HCT116 (cell line): ENCODE measurements around the gene SNPH. TPM values are rescaled to one million over a fixed set of nuclear protein-coding genes. Genes with fewer than 3 reads are reported as not detected.

Source experiments
- ATAC-seq: fragments of 200-7000 bp; cut with Tn5 transposase; 2 replicates; pipeline ENCODE4 v1.9.1; 2020; ENCODE audit warnings: mild to moderate bottlenecking, moderate library complexity
- BruUV-seq: library from RNA; stranded (reverse); fragments of 400-500 nt; replicated peaks from 2 replicates; lab custom pipeline; 2021; lab: Mats Ljungman, UMichigan
- CTCF ChIA-PET: fragments of 300-600 bp; sonication (Branson Sonifier 250); formaldehyde crosslinking; loops from one replicate; lab custom pipeline; 2021; ENCODE audit warnings: antibody characterized with exemption; lab: Charles Lee
- POLR2A ChIA-PET: fragments of 300-600, 350-600 bp; sonication (Branson Sonifier 250); formaldehyde crosslinking; loops from one replicate; lab custom pipeline; 2021; ENCODE audit warnings: antibody characterized with exemption; lab: Charles Lee
- RAD21 ChIA-PET, 2 experiments: fragments of 300-600 bp; sonication (Branson Sonifier 250); formaldehyde crosslinking; loops; one replicate each; lab custom pipeline; 2023; ENCODE audit warnings: low total read pairs in 2 of 2; ENCODE audit not compliant: uncharacterized antibody in 2 of 2, unreplicated experiment in 2 of 2, low non-redundant PET in 1 of 2; lab: Charles Lee
- DNase-seq: peaks from one replicate; pipeline ENCODE4 v3.0.0-alpha.2; 2010; ENCODE audit warnings: low read depth, low spot score
- H2AFZ ChIP-seq: fragments of 200-600 bp; shearing (Covaris generic), sonication (generic); 2 replicates; pipeline ENCODE4 v1.6.1; 2017; ENCODE audit warnings: low read depth, mixed run types, mixed read lengths, antibody characterized with exemption, low read length; ENCODE audit not compliant: poor library complexity, severe bottlenecking
- H3K27ac ChIP-seq: 2 replicates; pipeline ENCODE4 v1.5.1; 2012; ENCODE audit warnings: low read depth, low read length
- H3K27me3 ChIP-seq: fragments of 200-600 bp; sonication (generic); 2 replicates; pipeline ENCODE4 v1.6.1; 2016; ENCODE audit warnings: mixed run types, low read length, mixed read lengths; ENCODE audit not compliant: insufficient read depth
- H3K36me3 ChIP-seq, 2 experiments: fragments of 200-500 bp in 1 of 2; fragments of 200-600 bp in 1 of 2; sonication (Bioruptor generic) in 1 of 2; sonication (generic) in 1 of 2; 2 replicates each; pipeline versions ENCODE4 v1.5.1 to v1.6.1; 2014 to 2016; ENCODE audit warnings: low read length in 2 of 2, inconsistent platforms in 1 of 2, mixed read lengths in 1 of 2, mixed run types in 1 of 2; ENCODE audit not compliant: insufficient read depth in 2 of 2, control insufficient read depth in 1 of 2
- H3K4me1 ChIP-seq, 2 experiments: fragments of 200-600 bp in 1 of 2; sonication (generic) in 1 of 2; 2 replicates each; pipeline versions ENCODE4 v1.5.1 to v1.6.1; 2012 to 2017; ENCODE audit warnings: low read length in 2 of 2, inconsistent platforms in 1 of 2, mild to moderate bottlenecking in 1 of 2, mixed read lengths in 1 of 2, mixed run types in 1 of 2, moderate library complexity in 1 of 2; ENCODE audit not compliant: insufficient read depth in 2 of 2, control insufficient read depth in 1 of 2
- H3K4me2 ChIP-seq: fragments of 200-600 bp; sonication (generic); 2 replicates; pipeline ENCODE4 v1.6.1; 2017; ENCODE audit warnings: mixed run types, low read length, mixed read lengths
- H3K4me3 ChIP-seq, 2 experiments: fragments of 200-600 bp in 1 of 2; sonication (generic) in 1 of 2; replicated peaks in 1 of 2; 2 replicates each; pipeline ENCODE4 v1.5.1; 2011 to 2016; ENCODE audit warnings: low read length in 2 of 2, control low read depth in 1 of 2, low read depth in 1 of 2, mild to moderate bottlenecking in 1 of 2, mixed read lengths in 1 of 2, mixed run types in 1 of 2
- H3K79me2 ChIP-seq: fragments of 200-600 bp; sonication (generic); 2 replicates; pipeline ENCODE4 v1.6.1; 2017; ENCODE audit warnings: mild to moderate bottlenecking, mixed run types, low read length, moderate library complexity, mixed read lengths; ENCODE audit not compliant: insufficient read depth
- H3K9ac ChIP-seq: fragments of 200-600 bp; sonication (generic); 2 replicates; pipeline ENCODE4 v1.6.1; 2016; ENCODE audit warnings: low read length, mixed read lengths
- H3K9me2 ChIP-seq: fragments of 200-600 bp; sonication (generic), shearing (Covaris generic); 2 replicates; pipeline ENCODE4 v1.6.1; 2017; ENCODE audit warnings: mixed run types, mild to moderate bottlenecking, moderate library complexity; ENCODE audit not compliant: insufficient read depth
- H3K9me3 ChIP-seq, 2 experiments: fragments of 200-500 bp in 1 of 2; fragments of 200-600 bp in 1 of 2; sonication (Bioruptor generic) in 1 of 2; sonication (generic) in 1 of 2; 2 replicates each; pipeline ENCODE4 v1.6.1; 2014 to 2017; ENCODE audit warnings: low read length in 2 of 2, mixed read lengths in 2 of 2, inconsistent platforms in 1 of 2, low read depth in 1 of 2, mild to moderate bottlenecking in 1 of 2, mixed run types in 1 of 2, moderate library complexity in 1 of 2; ENCODE audit not compliant: control insufficient read depth in 1 of 2, insufficient read depth in 1 of 2
- H4K20me1 ChIP-seq: fragments of 200-600 bp; sonication (generic), shearing (Covaris generic); 2 replicates; pipeline ENCODE4 v1.6.1; 2017; ENCODE audit warnings: mixed run types, mild to moderate bottlenecking, moderate library complexity; ENCODE audit not compliant: insufficient read depth
- CEBPB ChIP-seq: IDR thresholded peaks from 2 replicates; pipeline ENCODE4 v1.6.1; 2012; ENCODE audit warnings: low read depth
- ELF1 ChIP-seq: IDR thresholded peaks from 2 replicates; pipeline ENCODE4 v1.6.1; 2012; ENCODE audit warnings: low read depth, borderline replicate concordance
- EZH2phosphoT487 ChIP-seq: fragments of 200-600 bp; IDR thresholded peaks from 2 replicates; pipeline ENCODE4 v1.6.1; 2018; ENCODE audit warnings: antibody characterized with exemption, borderline replicate concordance
- FOSL1 ChIP-seq: IDR thresholded peaks from 2 replicates; pipeline ENCODE4 v1.6.1; 2012; ENCODE audit warnings: low read depth
- JUND ChIP-seq: IDR thresholded peaks from 2 replicates; pipeline ENCODE4 v1.6.1; 2012
- MAX ChIP-seq: IDR thresholded peaks from 2 replicates; pipeline ENCODE4 v1.6.1; 2012
- POLR2A ChIP-seq: IDR thresholded peaks from 2 replicates; pipeline ENCODE4 v1.7.0; 2011; ENCODE audit warnings: borderline replicate concordance; ENCODE audit not compliant: insufficient read depth, insufficient read length; ENCODE audit errors: extremely low read depth
- POLR2AphosphoS5 ChIP-seq: IDR thresholded peaks from 2 replicates; pipeline ENCODE4 v1.6.1; 2011; ENCODE audit warnings: mild to moderate bottlenecking, low read depth, low read length, moderate library complexity
- TCF7L2 ChIP-seq: IDR thresholded peaks from 2 replicates; pipeline ENCODE4 v1.7.0; 2011; ENCODE audit warnings: borderline replicate concordance, inconsistent platforms; ENCODE audit not compliant: insufficient read depth, insufficient read length; ENCODE audit errors: extremely low read depth
- YY1 ChIP-seq: IDR thresholded peaks from 2 replicates; pipeline ENCODE4 v1.6.1; 2011; ENCODE audit warnings: low read length, low read depth, moderate library complexity, mild to moderate bottlenecking; ENCODE audit not compliant: insufficient replicate concordance; ENCODE audit errors: extremely low read depth
- ZBTB33 ChIP-seq: IDR thresholded peaks from 2 replicates; pipeline ENCODE4 v1.6.1; 2011; ENCODE audit warnings: mild to moderate bottlenecking, low read length, moderate library complexity; ENCODE audit not compliant: insufficient replicate concordance; ENCODE audit errors: extremely low read depth
- ZFX ChIP-seq: fragments of 450-650 bp; IDR thresholded peaks from 2 replicates; pipeline ENCODE4 v1.6.1; 2017
- intact Hi-C: fragments of 100-400 bp; cut with micrococcal nuclease; formaldehyde crosslinking; loops from 2 replicates; pipeline ENCODE4 v1.10.0; 2022
- total RNA-seq: library from RNA; stranded (reverse); gene quantifications from one replicate; pipeline ENCODE4 v1.2.1, GENCODE V29; 2021; ENCODE audit not compliant: unreplicated experiment
- TF ChIP-seq, protein P1 (sequence below), 3 experiments: fragments of 200-600 bp in 1 of 3; sonication (generic) in 1 of 3; IDR thresholded peaks in 2 of 3; conservative IDR thresholded peaks in 1 of 3; 2 replicates each; pipeline ENCODE4 v1.5.1; 2012 to 2017; ENCODE audit warnings: low read depth in 2 of 3, low read length in 2 of 3, antibody characterized with exemption in 1 of 3, borderline replicate concordance in 1 of 3, control low read depth in 1 of 3, mild to moderate bottlenecking in 1 of 3, mixed read lengths in 1 of 3, mixed run types in 1 of 3, moderate library complexity in 1 of 3; ENCODE audit not compliant: insufficient read depth in 1 of 3

Gene SNPH
- total RNA-seq, 1 experiment from 2014 or later: 3.2 TPM

DNA sequence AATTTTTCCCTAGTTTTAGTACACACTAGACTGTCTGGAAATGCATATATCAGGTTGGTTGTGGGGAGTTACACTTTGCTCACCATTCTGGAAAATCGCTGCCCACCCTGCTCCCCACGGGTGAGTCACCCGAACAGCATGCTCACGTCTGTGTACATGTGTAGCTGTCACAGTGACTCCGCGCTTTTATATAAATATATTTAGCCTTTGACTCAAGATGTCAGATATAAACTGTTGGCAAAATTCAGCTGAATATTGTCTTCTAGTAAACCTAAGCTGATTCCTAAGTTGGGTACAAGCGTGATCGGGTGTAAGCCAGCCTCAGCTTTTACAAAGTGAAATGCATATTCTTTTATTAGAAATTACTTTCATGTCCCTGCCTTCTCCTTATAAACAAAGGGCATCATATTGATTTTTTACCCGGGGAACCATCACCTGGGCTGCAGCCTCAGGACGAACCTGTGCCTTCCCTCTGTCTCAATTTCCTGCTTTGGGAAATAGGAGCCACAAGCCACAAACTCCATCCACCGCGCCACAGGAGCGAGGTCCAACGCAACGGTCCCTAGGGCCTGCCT lies 58.6 kb downstream of the SNPH start:
- Histone ChIP-seq H3K9me3 (no peaks in the 10 kb centered on the region), H3K9ac (peak overlapping the region; percentile 99), H3K36me3 (no peaks in the 10 kb centered on the region), H3K4me3 (peak overlapping the region; percentile 93 to 97)
- DNase-seq (no peak), ATAC-seq (peak; percentile 41)
- POLR2A ChIA-PET: no interaction called here
- BruUV-seq: no TSS peak
- TF ChIP-seq POLR2A: no peak
- no peak for TF ChIP-seq ELF1
- TF ChIP-seq, all 23 proteins: peak for 0
- RAD21 ChIA-PET: no interaction called here
- CTCF ChIA-PET: no interaction called here
- Histone ChIP-seq H2AFZ (peak overlapping the region; percentile 52), H3K9me2 (no peaks in the 10 kb centered on the region), H3K4me1 (peaks cover 32 to 48% of the 10 kb centered on the region in 2 experiments), H3K27me3 (no peaks in the 10 kb centered on the region), H3K27ac (no peak overlapping the region; the same call in 1 of the 2 replicates), H4K20me1 (no peaks in the 10 kb centered on the region), H3K4me2 (peak overlapping the region; percentile 94), H3K79me2 (peaks cover 45% of the 10 kb centered on the region)
- intact Hi-C loops: loop anchor here (5.0 kb wide), 2 partner anchors 68 to 143 kb away; partner anchors contain the start of genes FKBP1A and NSFL1C

GRCh38 chr20:1325173-1326030 lies 59.3 kb downstream of the SNPH start:
- H3K79me2 ChIP-seq: peaks cover 52% of the 10 kb centered on the region
- peak; percentile 88 for DNase-seq
- peaks cover 32 to 52% of the 10 kb centered on the region in 2 experiments for H3K4me1 ChIP-seq
- peak overlapping the region; percentile 99 for H3K9ac ChIP-seq
- ATAC-seq: peak; percentile 91
- no peaks in the 10 kb centered on the region for H4K20me1 ChIP-seq
- H3K27me3 ChIP-seq: no peaks in the 10 kb centered on the region
- ChIA-PET POLR2A (no interaction called here), CTCF (no interaction called here), RAD21 (no interaction called here)
- H3K4me2 ChIP-seq: peak overlapping the region; percentile 94
- peak overlapping the region; percentile 71 for H3K27ac ChIP-seq
- no peaks in the 10 kb centered on the region for H3K9me3 ChIP-seq
- H2AFZ ChIP-seq: peak overlapping the region; percentile 52
- no peaks in the 10 kb centered on the region for H3K9me2 ChIP-seq
- H3K4me3 ChIP-seq: peak overlapping the region; percentile 93 to 97
- BruUV-seq: TSS peak; percentile 77
- intact Hi-C loops: loop anchor here (5.0 kb wide), 2 partner anchors 67 to 142 kb away; partner anchors contain the start of genes FKBP1A and NSFL1C
- H3K36me3 ChIP-seq: no peaks in the 10 kb centered on the region
- TF ChIP-seq EZH2phosphoT487 (no peak), TCF7L2 (no peak), ZBTB33 (no peak), POLR2AphosphoS5 (peak; percentile 90), JUND (no peak), ZFX (peak; percentile 53; the same call in 1 of the 2 replicates), FOSL1 (no peak), ELF1 (no peak), YY1 (peak; percentile 97), CEBPB (no peak), MAX (peak; percentile 76)
- TF ChIP-seq, protein P1, sequence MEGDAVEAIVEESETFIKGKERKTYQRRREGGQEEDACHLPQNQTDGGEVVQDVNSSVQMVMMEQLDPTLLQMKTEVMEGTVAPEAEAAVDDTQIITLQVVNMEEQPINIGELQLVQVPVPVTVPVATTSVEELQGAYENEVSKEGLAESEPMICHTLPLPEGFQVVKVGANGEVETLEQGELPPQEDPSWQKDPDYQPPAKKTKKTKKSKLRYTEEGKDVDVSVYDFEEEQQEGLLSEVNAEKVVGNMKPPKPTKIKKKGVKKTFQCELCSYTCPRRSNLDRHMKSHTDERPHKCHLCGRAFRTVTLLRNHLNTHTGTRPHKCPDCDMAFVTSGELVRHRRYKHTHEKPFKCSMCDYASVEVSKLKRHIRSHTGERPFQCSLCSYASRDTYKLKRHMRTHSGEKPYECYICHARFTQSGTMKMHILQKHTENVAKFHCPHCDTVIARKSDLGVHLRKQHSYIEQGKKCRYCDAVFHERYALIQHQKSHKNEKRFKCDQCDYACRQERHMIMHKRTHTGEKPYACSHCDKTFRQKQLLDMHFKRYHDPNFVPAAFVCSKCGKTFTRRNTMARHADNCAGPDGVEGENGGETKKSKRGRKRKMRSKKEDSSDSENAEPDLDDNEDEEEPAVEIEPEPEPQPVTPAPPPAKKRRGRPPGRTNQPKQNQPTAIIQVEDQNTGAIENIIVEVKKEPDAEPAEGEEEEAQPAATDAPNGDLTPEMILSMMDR (IDR thresholded peaks at IDR 0.05 in 2 of 3, conservative IDR thresholded peaks at IDR 0.05 in 1 of 3; ENCODE audit: borderline replicate concordance in 1 of 3, insufficient read depth in 1 of 3, low read depth in 2 of 3, low read length in 2 of 3): no peak
